Endothelial cell (in vitro differentiated cells): ENCODE measurements around the gene IGDCC3. TPM values are rescaled to one million over a fixed set of nuclear protein-coding genes. Genes with fewer than 3 reads are reported as not detected.

Source experiments
- DNase-seq: peaks from one replicate; pipeline ENCODE4 v3.0.0; 2021; ENCODE audit warnings: low spot score
- H3K27ac Mint-ChIP-seq: one replicate; pipeline ENCODE4 v1.8.0; 2021; ENCODE audit warnings: mixed read lengths, inconsistent platforms; ENCODE audit not compliant: unreplicated experiment
- H3K27me3 Mint-ChIP-seq: one replicate; pipeline ENCODE4 v1.8.0; 2021; ENCODE audit warnings: mild to moderate bottlenecking, moderate library complexity, mixed read lengths, inconsistent platforms; ENCODE audit not compliant: unreplicated experiment
- H3K36me3 Mint-ChIP-seq: one replicate; pipeline ENCODE4 v1.8.0; 2021; ENCODE audit warnings: mild to moderate bottlenecking, low read depth, mixed read lengths, inconsistent platforms; ENCODE audit not compliant: unreplicated experiment
- H3K4me1 Mint-ChIP-seq: one replicate; pipeline ENCODE4 v1.8.0; 2021; ENCODE audit warnings: mild to moderate bottlenecking, mixed read lengths, inconsistent platforms; ENCODE audit not compliant: unreplicated experiment
- H3K4me3 Mint-ChIP-seq: one replicate; pipeline ENCODE4 v1.8.0; 2021; ENCODE audit warnings: mild to moderate bottlenecking, mixed read lengths, inconsistent platforms; ENCODE audit not compliant: unreplicated experiment
- H3K9me3 Mint-ChIP-seq: one replicate; pipeline ENCODE4 v1.8.0; 2021; ENCODE audit warnings: mixed read lengths, inconsistent platforms; ENCODE audit not compliant: unreplicated experiment
- total RNA-seq: library from RNA; stranded (reverse); fragmentation: NEBNext Ultra II Directional; extraction: Animal tissue kit (Norgen Biotek cat#: 25700); gene quantifications from one replicate; pipeline ENCODE4 v1.2.1, GENCODE V29; 2021; ENCODE audit not compliant: unreplicated experiment
- TF ChIP-seq, protein P1 (sequence below): fragments of 200-600 bp; sonication (generic); IDR thresholded peaks from one replicate; pipeline ENCODE4 v1.5.0; 2021; ENCODE audit warnings: antibody characterized with exemption; ENCODE audit not compliant: unreplicated experiment

IGDCC3 gene
- total RNA-seq, 1 donor from 2014 or later = 538 TPM

DNA sequence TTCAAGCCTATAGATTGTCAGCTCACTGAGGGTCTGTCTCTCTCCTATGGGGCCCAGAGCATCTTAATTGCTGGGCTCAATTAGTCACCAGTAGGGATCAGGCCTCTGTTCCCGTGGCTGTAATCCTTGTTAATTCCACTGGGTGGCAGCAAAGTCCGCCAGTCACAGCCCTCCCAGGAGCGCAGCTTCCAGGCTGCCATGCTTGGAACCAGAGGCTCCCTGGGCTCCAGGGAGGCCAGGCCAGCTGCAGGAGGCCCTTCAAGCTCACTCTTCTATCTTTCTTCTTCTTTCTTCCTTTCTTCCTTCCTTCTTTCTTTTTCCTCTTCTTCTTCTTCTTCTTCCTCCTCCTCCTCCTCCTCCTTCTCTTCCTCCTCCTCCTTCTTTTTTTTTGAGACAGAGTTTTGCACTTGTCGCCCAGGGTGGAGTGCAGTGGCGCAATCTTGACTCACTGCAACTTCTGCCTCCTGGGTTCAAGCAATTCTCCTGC lies 58.9 kb downstream of the IGDCC3 start:
- DNase-seq = peak; percentile 87
- no peaks in the 10 kb centered on the region for H3K9me3 Mint-ChIP-seq
- no peaks in the 10 kb centered on the region for H3K36me3 Mint-ChIP-seq
- peaks cover 13% of the 10 kb centered on the region for H3K4me1 Mint-ChIP-seq
- no peak overlapping the region for H3K27ac Mint-ChIP-seq
- H3K4me3 Mint-ChIP-seq = no peak overlapping the region
- TF ChIP-seq, protein P1, sequence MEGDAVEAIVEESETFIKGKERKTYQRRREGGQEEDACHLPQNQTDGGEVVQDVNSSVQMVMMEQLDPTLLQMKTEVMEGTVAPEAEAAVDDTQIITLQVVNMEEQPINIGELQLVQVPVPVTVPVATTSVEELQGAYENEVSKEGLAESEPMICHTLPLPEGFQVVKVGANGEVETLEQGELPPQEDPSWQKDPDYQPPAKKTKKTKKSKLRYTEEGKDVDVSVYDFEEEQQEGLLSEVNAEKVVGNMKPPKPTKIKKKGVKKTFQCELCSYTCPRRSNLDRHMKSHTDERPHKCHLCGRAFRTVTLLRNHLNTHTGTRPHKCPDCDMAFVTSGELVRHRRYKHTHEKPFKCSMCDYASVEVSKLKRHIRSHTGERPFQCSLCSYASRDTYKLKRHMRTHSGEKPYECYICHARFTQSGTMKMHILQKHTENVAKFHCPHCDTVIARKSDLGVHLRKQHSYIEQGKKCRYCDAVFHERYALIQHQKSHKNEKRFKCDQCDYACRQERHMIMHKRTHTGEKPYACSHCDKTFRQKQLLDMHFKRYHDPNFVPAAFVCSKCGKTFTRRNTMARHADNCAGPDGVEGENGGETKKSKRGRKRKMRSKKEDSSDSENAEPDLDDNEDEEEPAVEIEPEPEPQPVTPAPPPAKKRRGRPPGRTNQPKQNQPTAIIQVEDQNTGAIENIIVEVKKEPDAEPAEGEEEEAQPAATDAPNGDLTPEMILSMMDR = peak; percentile 91
- peaks cover 20% of the 10 kb centered on the region for H3K27me3 Mint-ChIP-seq

DNA sequence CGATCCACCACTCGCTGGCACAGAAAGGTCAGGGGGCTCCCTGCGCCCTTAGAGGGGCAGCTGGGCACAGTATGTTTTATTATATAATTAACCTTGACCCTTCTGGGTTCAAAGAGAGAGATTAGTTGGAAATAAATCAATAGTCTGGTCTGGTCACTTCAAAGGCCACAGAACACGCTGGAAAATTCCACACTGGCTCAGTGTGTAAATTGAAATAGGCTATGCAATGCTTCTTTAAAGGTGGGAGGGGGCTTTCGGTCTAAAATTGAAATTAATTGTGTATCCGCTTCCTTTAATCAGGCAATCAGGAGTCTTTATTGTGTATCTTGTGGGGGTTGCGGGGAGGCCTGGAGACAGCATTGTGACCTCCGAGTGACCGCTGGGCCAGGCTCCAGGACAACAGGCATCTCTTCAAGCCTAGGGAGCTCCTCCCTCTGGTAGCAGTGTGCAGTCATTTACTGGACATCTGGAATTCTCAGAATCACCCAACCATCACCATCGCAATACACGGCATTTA lies 65.3 kb downstream of the IGDCC3 start:
- DNase-seq = no peak
- Mint-ChIP-seq H3K9me3 (no peaks in the 10 kb centered on the region), H3K4me1 (peaks cover 6% of the 10 kb centered on the region), H3K36me3 (no peaks in the 10 kb centered on the region), H3K27ac (no peak overlapping the region), H3K4me3 (no peak overlapping the region), H3K27me3 (peaks cover 3% of the 10 kb centered on the region)
- TF ChIP-seq, protein P1 = no peak

DNA sequence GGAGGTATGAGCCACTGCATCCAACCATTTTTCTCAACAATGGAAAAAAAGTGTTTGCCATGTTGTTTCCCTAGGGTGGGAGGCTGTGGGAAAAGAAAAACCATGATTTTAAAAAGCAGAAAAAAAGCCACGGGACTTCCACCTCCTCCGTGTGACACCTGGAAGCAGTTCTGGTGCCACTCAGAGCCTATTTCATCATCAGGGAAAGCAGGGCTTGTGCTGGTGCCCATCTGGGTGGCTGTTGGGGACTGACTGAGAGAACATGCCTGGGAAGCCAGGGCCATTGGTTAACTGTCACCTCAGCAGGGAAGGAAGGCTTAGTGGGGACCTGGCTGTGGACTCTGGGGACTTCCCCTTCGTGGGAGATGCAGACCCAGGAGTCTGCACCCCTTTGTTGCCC lies 66.0 kb downstream of the IGDCC3 start:
- Mint-ChIP-seq H3K27ac (no peak overlapping the region), H3K36me3 (no peaks in the 10 kb centered on the region), H3K27me3 (peaks cover 3% of the 10 kb centered on the region), H3K4me3 (no peak overlapping the region), H3K9me3 (no peaks in the 10 kb centered on the region), H3K4me1 (peaks cover 6% of the 10 kb centered on the region)
- TF ChIP-seq, protein P1 = no peak
- DNase-seq = no peak

DNA sequence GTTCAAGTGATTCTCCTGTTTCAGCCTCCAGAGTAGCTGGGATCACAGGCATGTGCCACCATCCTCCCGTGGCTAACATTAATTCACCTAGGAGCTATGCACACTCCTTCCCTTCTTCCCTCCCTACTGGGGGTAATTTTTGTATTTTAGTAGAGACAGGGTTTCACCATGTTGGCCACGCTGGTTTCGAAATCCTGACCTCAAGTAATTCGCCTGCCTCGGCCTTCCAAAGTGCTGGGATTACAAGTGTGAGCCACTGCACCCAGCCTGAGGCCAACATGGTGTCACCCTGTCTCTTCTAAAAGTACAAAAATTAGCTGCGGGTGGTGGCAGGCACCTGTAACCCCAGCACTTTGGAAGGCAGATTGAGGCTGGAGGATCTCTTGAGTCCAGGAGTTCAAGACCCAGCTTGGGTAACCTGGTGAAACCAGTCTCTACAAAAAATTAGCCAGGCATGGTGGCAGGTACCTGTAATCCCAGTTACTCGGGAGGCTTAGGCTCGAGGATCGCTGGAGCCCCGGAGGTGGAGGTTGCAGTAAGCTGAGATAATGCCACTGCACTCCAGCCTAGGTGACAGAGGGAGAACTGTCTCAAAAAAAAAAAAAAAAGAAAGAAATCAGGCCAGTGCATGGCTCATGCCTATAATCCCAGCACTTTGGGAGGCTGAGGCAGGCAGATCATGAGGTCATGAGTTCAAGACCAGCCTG lies 67.2 kb downstream of the IGDCC3 start:
- Mint-ChIP-seq H3K36me3 (no peaks in the 10 kb centered on the region), H3K4me1 (peaks cover 6% of the 10 kb centered on the region), H3K27me3 (peaks cover 3% of the 10 kb centered on the region), H3K4me3 (no peak overlapping the region), H3K27ac (no peak overlapping the region), H3K9me3 (no peaks in the 10 kb centered on the region)
- DNase-seq = no peak
- TF ChIP-seq, protein P1 = no peak

DNA sequence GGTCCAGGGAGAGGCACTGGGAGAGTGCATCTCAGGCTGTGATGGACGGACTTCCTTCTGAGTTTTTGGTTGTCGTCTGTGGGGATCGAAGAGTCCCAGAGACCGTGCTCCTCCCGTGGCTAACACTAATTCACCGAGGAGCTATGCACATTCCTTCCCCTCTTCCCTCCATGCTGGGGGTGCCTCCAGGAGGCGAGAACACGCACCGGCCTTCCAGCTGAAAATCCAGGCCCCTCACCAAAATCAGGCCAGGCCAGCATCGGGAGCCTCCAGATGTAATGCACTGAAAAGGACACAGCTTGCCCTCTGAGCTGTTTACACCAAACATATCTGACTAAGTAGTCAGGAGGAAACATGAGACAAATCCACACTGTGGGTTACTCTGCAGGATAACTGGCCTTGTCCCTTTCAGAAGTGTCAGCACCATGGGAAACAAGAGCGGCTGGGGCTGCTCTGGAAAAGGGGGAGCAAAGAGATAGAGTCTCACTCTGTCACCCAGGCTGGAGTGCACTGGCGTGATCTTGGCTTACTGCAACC lies 67.9 kb downstream of the IGDCC3 start:
- Mint-ChIP-seq H3K9me3 (no peaks in the 10 kb centered on the region), H3K27me3 (peaks cover 3% of the 10 kb centered on the region), H3K4me3 (no peak overlapping the region), H3K36me3 (no peaks in the 10 kb centered on the region), H3K27ac (no peak overlapping the region), H3K4me1 (peaks cover 6% of the 10 kb centered on the region)
- TF ChIP-seq, protein P1 = no peak
- DNase-seq = no peak
